Keratinocyte (primary cell): Measurements from ENCODE around the gene DDX20.

Experiments
- EZH2 ChIP-seq: IDR thresholded peaks from one replicate; pipeline ENCODE4 v1.6.1; 2012; ENCODE audit warnings: inconsistent platforms, mild to moderate bottlenecking, low read length, moderate library complexity
- TF ChIP-seq, protein P1 (sequence below), 3 experiments: IDR thresholded peaks in 1 of 3; conservative IDR thresholded peaks in 1 of 3; optimal IDR thresholded peaks in 1 of 3; 2 replicates in 2 of 3; 3 replicates in 1 of 3; pipeline versions ENCODE3 to v1.5.1; 2011; ENCODE audit warnings: low read length in 3 of 3, mild to moderate bottlenecking in 3 of 3, moderate library complexity in 2 of 3, control low read depth in 1 of 3, inconsistent platforms in 1 of 3; ENCODE audit not compliant: insufficient read depth in 2 of 3; ENCODE audit errors: extremely low read depth in 1 of 3

DNA sequence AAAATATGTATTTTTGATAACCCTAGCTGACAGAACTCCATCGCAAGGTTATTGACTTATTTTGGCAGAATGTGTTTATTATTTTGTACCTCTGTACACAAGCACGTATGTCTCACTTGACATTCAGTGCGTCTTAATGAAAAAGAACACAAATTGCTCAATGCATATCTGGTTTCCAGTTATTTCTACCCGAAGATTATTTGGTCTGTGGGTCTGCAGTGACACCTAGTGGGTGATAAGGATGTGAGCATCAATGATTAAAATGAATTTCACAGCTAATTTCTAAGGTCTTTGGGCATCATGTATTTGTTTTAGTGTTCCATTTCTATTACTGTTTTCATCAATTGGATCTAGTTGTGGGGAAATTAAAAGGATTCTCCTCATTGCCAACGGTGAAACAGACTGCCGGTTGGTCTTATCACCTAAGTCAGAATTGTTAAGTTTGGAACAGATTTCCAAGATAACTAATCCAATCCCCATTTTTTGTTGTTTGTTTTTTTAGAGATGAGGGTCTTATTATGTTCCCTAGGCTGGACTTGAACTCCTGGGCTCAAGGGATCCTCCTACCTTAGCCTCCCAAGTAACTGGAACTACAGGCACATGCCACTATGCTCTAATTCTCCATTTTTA lies 13.9 kb downstream of the DDX20 start:
- no peak for TF ChIP-seq EZH2
- TF ChIP-seq, protein P1, sequence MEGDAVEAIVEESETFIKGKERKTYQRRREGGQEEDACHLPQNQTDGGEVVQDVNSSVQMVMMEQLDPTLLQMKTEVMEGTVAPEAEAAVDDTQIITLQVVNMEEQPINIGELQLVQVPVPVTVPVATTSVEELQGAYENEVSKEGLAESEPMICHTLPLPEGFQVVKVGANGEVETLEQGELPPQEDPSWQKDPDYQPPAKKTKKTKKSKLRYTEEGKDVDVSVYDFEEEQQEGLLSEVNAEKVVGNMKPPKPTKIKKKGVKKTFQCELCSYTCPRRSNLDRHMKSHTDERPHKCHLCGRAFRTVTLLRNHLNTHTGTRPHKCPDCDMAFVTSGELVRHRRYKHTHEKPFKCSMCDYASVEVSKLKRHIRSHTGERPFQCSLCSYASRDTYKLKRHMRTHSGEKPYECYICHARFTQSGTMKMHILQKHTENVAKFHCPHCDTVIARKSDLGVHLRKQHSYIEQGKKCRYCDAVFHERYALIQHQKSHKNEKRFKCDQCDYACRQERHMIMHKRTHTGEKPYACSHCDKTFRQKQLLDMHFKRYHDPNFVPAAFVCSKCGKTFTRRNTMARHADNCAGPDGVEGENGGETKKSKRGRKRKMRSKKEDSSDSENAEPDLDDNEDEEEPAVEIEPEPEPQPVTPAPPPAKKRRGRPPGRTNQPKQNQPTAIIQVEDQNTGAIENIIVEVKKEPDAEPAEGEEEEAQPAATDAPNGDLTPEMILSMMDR (optimal IDR thresholded peaks at IDR 0.05 in 1 of 3, IDR thresholded peaks at IDR 0.05 in 1 of 3, conservative IDR thresholded peaks at IDR 0.05 in 1 of 3; ENCODE audit: extremely low read depth in 1 of 3, insufficient read depth in 2 of 3, low read length in 3 of 3): peak; percentile 44 to 77 (median 48)
